GM11168 (cell line): Measurements from ENCODE around the gene CXCL16.

Experiments used
- in situ Hi-C: fragments of 300-500 bp; cut with MboI; formaldehyde crosslinking; loops from one replicate; pipeline ENCODE4 v1.12.0; 2022; ENCODE audit warnings: low sequenced_read_pairs; ENCODE audit not compliant: unreplicated experiment

CXCL16 gene

GRCh38 chr17:4753392-4753791 lies 13.7 kb upstream of the CXCL16 start:
- in situ Hi-C loops = no loop called here

- in situ Hi-C loops = no loop called here
Measured at GRCh38 chr17:4751932-4752331, 12.2 kb upstream of the CXCL16 start.

DNA sequence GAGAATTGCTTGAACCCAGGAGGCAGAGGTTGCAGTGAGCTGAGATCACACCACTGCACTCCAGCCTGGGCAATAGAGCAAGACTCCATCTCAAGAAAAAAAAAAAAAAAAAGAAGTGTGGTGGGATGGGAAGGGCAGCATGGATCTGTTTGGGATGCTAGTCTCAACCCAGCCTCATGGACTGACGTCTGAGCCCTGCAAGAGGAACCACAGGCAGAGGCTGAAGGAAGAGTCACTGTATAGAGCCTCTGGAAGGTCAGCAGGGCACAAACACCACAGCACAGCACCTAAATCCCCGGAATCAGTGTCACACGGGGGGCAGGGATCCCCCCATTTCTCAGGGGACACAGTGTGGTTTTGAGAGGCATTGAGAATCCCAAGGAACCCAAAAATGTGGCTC lies 10.9 kb upstream of the CXCL16 start:
- in situ Hi-C loops = no loop called here

- in situ Hi-C loops = no loop called here
Measured at GRCh38 chr17:4748686-4749085, 9.0 kb upstream of the CXCL16 start.

DNA sequence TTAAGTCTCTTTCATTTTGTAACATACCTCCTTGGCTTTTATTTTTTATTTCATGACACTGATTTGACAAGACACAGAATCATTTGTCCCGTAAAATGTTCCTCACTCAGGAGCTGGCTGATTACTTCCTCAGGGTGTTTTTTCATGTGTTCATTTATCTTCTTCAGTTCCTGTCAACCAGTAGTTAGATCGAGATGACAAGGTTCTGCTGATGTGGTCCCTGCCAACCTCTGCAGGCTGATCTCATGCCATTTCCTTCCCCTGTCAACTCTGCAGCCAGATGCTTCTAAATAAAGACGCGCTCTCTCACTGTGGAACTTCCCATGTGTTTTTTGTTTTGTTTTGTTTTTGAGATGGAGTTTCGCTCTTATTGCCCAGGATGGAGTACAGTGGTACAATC lies 8.1 kb upstream of the CXCL16 start:
- in situ Hi-C loops = no loop called here

- in situ Hi-C loops = no loop called here
Measured at GRCh38 chr17:4744999-4745969, 5.6 kb upstream of the CXCL16 start.

DNA sequence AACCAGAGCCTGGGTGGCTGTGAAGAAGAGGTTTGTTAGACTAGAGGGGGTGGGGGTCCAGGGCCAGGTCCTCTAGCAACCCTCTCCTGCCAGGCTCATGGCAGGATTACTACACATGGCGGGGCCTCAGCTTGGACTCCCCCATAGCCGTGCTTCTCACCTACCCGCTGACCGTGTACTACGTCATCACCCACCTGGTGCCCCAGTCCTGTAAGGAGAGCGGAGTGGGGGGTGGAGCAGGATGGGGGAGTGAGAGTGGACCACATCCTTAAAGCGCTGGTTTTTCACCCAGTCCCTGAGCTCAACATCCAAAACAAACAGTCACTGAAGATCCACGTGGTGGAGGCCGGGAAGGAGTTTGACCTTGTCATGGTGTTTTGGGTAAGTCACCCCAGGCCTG lies 4.2 kb upstream of the CXCL16 start:
- in situ Hi-C loops = no loop called here

- in situ Hi-C loops = no loop called here
Measured at GRCh38 chr17:4743216-4743615, 3.5 kb upstream of the CXCL16 start.

DNA sequence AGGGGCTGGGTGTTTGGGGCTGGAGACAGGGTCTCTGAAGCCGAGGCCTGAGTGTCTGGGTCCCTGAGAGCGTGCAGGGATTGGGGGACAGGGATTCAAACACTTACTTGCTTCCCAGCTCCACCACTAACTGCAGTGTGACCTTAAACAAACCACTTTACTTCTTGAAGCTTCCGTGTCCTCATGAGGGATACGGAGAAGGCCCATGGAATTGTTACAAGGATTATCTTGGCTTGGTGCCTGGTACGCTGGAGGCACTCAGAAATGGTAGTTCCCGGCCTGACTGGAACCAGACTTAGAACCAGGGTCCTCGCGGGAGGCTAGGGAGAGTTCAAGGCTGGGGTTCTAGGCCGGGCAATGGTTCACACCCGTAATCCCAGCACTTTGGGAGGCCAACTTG lies 2.9 kb upstream of the CXCL16 start:
- in situ Hi-C loops = no loop called here

DNA sequence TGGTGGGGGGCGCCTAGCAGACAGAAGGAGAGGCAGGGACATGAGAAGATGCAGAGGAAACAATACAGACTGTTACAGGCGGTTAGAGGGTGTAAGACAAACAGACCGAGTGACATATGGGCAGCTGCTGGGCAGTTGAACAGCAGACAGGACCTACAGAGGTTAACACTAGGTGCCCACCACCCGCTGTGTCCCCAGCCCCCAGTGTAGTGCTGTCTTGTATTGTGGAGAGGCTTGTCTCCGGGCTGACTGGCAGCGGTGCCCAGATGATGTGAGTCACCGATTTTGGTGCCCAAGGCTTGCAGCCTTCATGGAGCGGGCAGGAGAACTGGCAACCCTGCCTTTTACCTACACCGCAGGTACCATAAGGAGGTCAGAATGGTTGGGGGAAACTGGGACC lies 2.4 kb upstream of the CXCL16 start:
- in situ Hi-C loops = no loop called here

GRCh38 chr17:4741544-4741943 lies 1.8 kb upstream of the CXCL16 start:
- in situ Hi-C loops = no loop called here

- in situ Hi-C loops = no loop called here
Measured at GRCh38 chr17:4740584-4740983, 856 bp upstream of the CXCL16 start.

GRCh38 chr17:4740025-4740351 lies 260 bp upstream of the CXCL16 start:
- in situ Hi-C loops = no loop called here

DNA sequence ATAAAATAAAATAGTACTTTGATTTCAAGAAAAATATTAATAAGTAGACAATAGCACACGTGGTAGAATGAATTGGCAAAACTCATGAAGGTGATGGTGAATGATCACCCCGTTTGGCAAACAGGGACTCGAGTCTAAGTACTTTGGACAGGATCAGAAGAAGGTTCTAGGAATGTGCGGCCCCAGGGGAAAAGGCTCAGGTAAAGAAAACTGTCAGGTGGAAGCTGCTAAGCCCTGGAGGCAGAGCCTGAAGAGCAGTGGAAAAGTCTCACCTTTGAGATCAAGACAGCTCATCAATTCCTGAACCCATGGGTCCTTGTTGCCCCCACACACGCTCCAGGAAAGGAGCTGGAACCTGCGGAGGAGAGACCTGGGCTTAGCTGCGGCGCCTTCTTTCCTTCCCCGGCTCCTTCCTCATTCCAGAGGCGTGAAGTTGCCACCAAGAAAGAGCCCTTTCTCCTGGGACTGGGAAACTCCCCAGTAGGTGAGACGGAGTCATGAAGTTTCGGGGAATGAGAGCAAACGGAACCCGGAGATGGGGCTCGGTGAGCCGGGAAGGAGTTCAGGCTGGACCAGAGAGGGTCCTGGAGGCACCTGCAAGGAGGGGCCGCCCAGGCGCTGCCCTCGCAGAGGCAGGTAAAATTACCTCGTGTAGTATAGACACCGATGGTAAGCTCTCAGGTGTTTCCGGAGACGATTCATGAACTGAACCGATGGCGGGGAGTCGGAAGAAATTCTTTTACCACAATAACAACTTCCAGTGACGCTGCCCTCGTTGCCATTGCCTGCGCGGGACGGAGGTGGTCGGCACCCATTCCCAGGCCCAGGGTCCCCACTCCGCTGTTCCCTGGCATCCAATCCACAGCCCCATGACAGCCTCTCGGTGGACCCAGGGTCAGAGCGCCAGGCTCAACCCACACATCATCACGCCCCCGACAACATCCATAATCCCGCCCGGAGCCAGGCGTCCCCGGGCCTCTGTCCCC lies 1.3 kb downstream of the CXCL16 start:
- in situ Hi-C loops = no loop called here

- in situ Hi-C loops = no loop called here
Measured at GRCh38 chr17:4735876-4736651, 3.7 kb downstream of the CXCL16 start.

DNA sequence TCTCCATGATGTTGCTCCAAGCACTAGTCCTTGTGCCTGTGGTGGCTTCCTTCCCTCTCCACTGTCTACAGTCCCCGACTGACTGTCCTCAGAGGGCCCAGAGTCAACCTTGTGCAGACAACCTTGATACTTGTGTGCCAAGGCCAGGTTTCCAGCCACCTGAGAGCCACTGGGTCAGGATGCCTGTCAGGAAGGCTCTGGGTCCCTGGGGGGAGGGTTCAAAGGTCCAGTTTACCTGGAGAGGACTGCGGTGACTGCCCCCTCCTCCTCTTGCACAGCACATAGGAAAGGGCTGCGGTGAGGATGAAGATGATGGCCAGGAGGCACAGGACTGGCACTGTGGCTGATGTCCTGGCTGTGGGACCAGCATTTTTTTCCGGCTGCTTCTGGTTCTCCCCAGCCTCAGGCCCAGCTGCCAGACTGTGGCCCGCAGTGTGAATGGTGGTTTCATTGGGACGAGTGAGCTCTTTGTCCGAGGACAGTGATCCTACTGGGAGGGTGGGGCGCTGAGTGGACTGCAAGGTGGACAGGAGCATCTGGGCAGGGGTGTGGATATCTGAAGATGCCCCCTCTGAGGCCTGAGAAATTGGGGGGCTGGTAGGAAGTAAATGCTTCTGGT lies 4.8 kb downstream of the CXCL16 start:
- in situ Hi-C loops = no loop called here

DNA sequence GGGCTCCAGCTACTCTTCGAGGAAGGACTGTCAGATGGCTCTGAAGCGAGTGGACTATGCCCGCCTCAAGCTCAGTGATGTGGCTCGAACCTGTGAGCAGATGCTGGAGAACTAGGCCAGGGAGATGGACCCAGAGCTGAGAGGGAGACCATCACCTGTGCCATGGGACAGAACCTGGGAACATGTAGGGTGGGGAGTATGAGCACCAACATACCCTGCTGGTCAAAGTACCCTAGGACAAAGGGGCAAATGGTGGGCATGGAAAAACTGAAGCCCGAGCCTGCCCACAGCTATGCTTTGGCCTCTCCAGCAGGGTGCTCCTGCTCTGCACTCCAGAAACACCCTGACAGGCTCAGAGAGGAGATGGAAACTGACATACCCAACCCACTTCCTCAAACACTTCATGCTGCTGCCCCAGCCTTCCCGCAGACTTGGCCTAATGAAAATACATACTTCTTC lies 6.6 kb downstream of the CXCL16 start:
- in situ Hi-C loops = no loop called here

- in situ Hi-C loops = no loop called here
Measured at GRCh38 chr17:4728124-4728523, 11.6 kb downstream of the CXCL16 start.

DNA sequence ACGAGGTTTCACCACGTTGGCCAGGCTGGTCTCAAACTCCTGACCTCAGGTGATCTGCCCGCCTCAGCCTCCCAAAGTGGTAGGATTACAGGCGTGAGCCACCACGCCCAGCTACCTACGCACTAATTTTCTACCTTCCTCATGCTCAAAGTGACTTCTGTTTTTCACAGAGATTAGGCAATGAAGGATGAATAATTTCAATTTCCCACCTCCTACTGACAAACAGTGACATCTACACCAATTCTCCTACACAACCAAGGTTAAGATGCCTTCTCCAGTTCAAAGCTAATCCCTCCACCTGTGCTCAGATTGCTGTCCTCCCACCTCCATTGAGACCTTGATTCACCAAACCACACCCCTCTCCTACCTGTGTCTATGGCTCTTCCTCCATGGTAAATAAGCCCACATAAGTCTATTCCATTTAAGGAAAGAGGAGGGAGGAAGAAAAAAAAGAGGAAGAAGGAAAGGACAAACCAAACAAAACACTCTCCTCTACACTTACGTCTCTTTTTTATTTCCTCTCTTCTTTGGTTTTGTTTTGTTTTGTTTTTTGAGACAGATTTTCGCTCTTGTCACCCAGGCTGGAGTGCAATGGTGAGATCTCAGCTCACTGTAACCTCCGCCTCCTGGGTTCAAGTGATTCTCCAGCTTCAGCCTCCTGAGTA lies 13.9 kb downstream of the CXCL16 start:
- in situ Hi-C loops = no loop called here
